Kidney capillary endothelial cell (primary cell): Measurements from ENCODE around the gene OR13C5.

Experiments
- DNase-seq: peaks from one replicate; pipeline ENCODE4 v3.0.0-alpha.2; 2018; ENCODE audit warnings: low spot score

The OR13C5 gene

DNA sequence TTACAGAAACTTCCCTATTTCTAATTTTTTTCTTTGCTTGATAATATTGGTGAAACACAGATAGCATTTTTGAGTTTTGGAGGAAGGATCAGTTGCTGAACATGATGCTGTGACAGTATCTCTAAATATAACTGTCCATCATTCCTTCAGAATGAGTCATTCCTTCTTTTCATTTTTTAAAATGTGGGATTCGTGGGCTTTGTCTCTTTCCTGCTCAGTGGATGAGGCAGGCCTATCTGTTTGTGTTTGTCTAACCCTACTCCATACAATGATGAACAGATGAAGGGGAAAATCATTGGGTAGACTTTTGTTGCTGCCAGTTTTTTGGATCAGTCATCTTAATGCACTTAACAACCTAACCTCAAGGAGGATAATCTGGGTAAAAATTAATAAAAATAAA is 46.0 kb downstream of the OR13C5 start:
- DNase-seq, result no peak
